Osteocyte (in vitro differentiated cells): ENCODE measurements around the gene ZMIZ1. TPM values are rescaled to one million over a fixed set of nuclear protein-coding genes. Genes with fewer than 3 reads are reported as not detected.

Experiments used
- DNase-seq: peaks from one replicate; pipeline ENCODE4 v3.0.0; 2021; ENCODE audit warnings: mixed read lengths; ENCODE audit not compliant: unreplicated experiment; ENCODE audit errors: extremely low spot score
- H3K27ac Mint-ChIP-seq: one replicate; pipeline ENCODE4 v1.8.0; 2021; ENCODE audit warnings: mild to moderate bottlenecking, mixed read lengths; ENCODE audit not compliant: unreplicated experiment
- H3K27me3 Mint-ChIP-seq: one replicate; pipeline ENCODE4 v1.8.0; 2021; ENCODE audit warnings: mixed read lengths; ENCODE audit not compliant: unreplicated experiment
- H3K36me3 Mint-ChIP-seq: one replicate; pipeline ENCODE4 v1.8.0; 2021; ENCODE audit warnings: mixed read lengths; ENCODE audit not compliant: unreplicated experiment
- H3K4me1 Mint-ChIP-seq: one replicate; pipeline ENCODE4 v1.8.0; 2021; ENCODE audit warnings: mixed read lengths; ENCODE audit not compliant: unreplicated experiment
- H3K4me3 Mint-ChIP-seq: one replicate; pipeline ENCODE4 v1.8.0; 2021; ENCODE audit warnings: mild to moderate bottlenecking, moderate library complexity, mixed read lengths; ENCODE audit not compliant: unreplicated experiment
- H3K9me3 Mint-ChIP-seq: one replicate; pipeline ENCODE4 v1.8.0; 2021; ENCODE audit warnings: mixed read lengths; ENCODE audit not compliant: unreplicated experiment
- CTCF ChIP-seq: fragments of 200-600 bp; sonication (generic); IDR thresholded peaks from 2 replicates; pipeline ENCODE4 v1.5.0; 2021; ENCODE audit warnings: antibody characterized with exemption, mild to moderate bottlenecking, moderate library complexity
- total RNA-seq: library from RNA; stranded (reverse); gene quantifications from 2 replicates; pipeline ENCODE4 v1.2.1, GENCODE V29; 2021

The ZMIZ1 gene
- total RNA-seq, 1 donor from 2014 or later = 90.5 TPM

- H3K27ac Mint-ChIP-seq = no peak overlapping the region
- no peak overlapping the region for H3K4me3 Mint-ChIP-seq
- H3K9me3 Mint-ChIP-seq = no peaks in the 10 kb centered on the region
- no peak for TF ChIP-seq CTCF
- DNase-seq = no peak
- H3K4me1 Mint-ChIP-seq = peaks cover 28% of the 10 kb centered on the region
- peaks cover 2% of the 10 kb centered on the region for H3K27me3 Mint-ChIP-seq
- H3K36me3 Mint-ChIP-seq = no peaks in the 10 kb centered on the region
Measured at GRCh38 chr10:79048639-79049550, 19.9 kb upstream of the ZMIZ1 start.

- no peaks in the 10 kb centered on the region for H3K27me3 Mint-ChIP-seq
- no peak for TF ChIP-seq CTCF
- DNase-seq = no peak
- no peak overlapping the region for H3K27ac Mint-ChIP-seq
- no peaks in the 10 kb centered on the region for H3K9me3 Mint-ChIP-seq
- H3K36me3 Mint-ChIP-seq = no peaks in the 10 kb centered on the region
- H3K4me1 Mint-ChIP-seq = peaks cover 28% of the 10 kb centered on the region
- H3K4me3 Mint-ChIP-seq = no peak overlapping the region
Measured at GRCh38 chr10:79049931-79050895, 18.6 kb upstream of the ZMIZ1 start.

GRCh38 chr10:79050896-79051555, 17.7 kb upstream of the ZMIZ1 start:
- no peak for TF ChIP-seq CTCF
- H3K4me3 Mint-ChIP-seq = no peak overlapping the region
- peaks cover 28% of the 10 kb centered on the region for H3K4me1 Mint-ChIP-seq
- H3K36me3 Mint-ChIP-seq = no peaks in the 10 kb centered on the region
- no peak overlapping the region for H3K27ac Mint-ChIP-seq
- no peaks in the 10 kb centered on the region for H3K9me3 Mint-ChIP-seq
- DNase-seq = no peak
- H3K27me3 Mint-ChIP-seq = no peaks in the 10 kb centered on the region

- Mint-ChIP-seq H3K9me3 (no peaks in the 10 kb centered on the region), H3K4me1 (peaks cover 28% of the 10 kb centered on the region), H3K36me3 (no peaks in the 10 kb centered on the region), H3K4me3 (no peak overlapping the region), H3K27ac (no peak overlapping the region), H3K27me3 (no peaks in the 10 kb centered on the region)
- no peak for DNase-seq
- TF ChIP-seq CTCF = no peak
Measured at GRCh38 chr10:79051766-79052165, 17.0 kb upstream of the ZMIZ1 start.
